SKM-1 (cell line): Measurements from ENCODE around the gene GRK5.

ENCODE experiments used
- DNase-seq: peaks from one replicate; lab custom pipeline; 2025; ENCODE audit not compliant: unreplicated experiment; lab: John Stamatoyannopoulos, UW

The GRK5 gene

GRCh38 chr10:119357412-119358151 is 150.2 kb downstream of the GRK5 start:
- DNase-seq, result no peak

- no peak for DNase-seq
Measured at GRCh38 chr10:119358152-119358512, 150.8 kb downstream of the GRK5 start.

DNA sequence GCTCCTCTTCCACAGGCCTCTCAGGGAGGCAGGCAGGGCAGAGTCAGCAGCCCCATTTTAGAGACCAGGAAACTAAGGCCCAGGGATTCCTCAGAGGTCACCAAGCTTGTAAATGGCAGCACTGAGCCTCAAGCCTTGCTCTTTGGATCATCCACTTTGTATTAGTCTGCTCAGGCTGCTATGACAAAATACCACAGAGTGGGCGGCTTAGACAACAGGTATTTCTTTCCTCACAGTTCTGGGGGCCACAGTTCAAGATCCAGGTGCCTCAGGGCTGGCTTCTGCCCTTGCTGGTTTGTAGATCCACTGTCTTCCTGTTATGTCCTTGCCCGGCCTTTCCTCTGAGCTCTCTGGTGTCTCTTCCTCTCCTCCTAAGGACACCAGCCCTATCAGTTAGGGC is 151.2 kb downstream of the GRK5 start:
- no peak for DNase-seq

DNA sequence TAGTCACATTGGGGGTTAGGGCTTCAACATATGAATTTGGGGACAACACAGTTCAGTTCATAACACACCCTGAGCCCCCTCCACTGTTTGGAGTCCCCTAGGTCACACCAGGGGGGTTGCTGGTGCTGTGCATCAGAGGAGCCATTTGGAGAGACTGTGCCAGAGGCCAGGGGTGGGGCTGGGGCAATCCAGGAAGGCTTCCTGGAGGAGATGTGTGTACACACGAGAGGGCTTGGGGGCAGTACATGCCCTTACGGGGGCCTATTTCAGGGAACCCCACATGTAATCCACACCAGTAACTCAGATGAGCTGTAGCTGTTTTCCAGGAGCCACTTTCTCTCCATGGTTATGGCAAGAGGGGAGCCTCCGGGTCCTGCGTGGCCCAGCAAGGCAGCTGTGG is 151.7 kb downstream of the GRK5 start:
- no peak for DNase-seq

- DNase-seq, result no peak
Measured at GRCh38 chr10:119360181-119360921, 153.0 kb downstream of the GRK5 start.

- no peak for DNase-seq
Measured at GRCh38 chr10:119361037-119361436, 153.7 kb downstream of the GRK5 start.

DNA sequence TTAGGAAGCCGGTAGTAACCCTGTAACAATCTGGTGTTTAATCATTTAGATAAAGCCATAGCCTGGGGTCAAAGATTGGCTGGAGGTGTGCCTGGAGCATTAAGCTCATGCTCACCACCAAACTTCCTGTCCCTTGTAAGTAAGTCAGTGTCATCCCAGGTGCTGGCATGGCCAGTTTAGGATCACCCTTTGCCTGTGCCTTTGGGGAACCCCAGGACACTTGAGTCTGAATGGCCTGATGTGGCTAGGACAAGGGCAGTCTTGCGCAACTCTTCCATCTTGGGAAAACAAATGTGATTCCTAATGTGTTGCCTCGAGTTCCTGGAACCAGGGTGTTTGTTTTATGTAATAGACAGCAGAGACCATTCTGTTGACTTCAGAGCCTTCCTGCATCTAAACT is 154.8 kb downstream of the GRK5 start:
- no peak for DNase-seq

DNA sequence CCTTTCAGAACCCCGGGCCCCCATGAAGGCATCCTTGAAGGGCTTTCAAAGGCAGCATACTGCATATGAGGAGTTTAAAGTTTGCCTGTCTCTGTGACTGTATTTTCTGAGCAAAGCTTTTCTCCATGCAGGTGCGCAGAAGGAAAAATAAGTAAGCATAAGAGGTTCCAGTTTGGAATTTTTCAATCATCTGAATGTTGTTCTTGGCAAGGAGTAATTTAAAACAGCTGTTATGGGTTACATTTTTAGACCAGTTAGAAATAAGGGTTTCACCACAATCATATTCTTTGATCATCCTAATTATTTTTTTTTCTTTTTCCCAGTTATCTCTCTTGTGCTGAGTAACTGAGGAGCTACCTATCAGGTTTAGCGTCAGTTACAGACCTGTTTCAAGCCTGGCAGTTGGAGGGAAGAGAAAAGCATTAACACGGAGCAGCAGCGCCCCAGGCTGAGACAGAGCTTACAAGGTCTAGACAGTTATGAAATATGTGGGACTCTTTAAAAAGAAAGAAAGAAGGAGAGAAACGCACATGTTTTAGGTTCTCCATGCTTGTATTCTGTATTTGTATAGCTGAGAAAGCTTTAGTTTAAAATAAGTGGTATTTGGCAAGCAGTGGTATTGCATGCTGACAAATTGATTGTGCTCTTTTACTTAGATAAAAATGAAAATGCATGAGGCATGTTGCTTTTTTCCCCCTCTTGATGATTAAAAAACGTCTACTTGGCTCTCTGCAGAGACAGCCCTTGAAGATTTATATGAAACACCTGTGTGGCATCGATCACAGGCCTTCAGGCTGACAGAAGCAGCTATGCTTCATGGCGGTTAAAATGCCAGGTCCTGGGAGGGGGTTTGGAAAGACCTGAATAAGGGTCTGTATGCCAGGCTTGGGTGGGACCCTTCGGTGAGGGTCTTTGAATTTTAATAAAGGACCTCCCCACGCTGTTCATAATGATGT is 157.6 kb downstream of the GRK5 start:
- no peak for DNase-seq

GRCh38 chr10:119365773-119366599 is 158.6 kb downstream of the GRK5 start:
- no peak for DNase-seq

- DNase-seq, result no peak
Measured at GRCh38 chr10:119367841-119368549, 160.6 kb downstream of the GRK5 start.

- no peak for DNase-seq
Measured at GRCh38 chr10:119368581-119368980, 161.2 kb downstream of the GRK5 start.

GRCh38 chr10:119368991-119369869 is 161.9 kb downstream of the GRK5 start:
- DNase-seq, result no peak

DNA sequence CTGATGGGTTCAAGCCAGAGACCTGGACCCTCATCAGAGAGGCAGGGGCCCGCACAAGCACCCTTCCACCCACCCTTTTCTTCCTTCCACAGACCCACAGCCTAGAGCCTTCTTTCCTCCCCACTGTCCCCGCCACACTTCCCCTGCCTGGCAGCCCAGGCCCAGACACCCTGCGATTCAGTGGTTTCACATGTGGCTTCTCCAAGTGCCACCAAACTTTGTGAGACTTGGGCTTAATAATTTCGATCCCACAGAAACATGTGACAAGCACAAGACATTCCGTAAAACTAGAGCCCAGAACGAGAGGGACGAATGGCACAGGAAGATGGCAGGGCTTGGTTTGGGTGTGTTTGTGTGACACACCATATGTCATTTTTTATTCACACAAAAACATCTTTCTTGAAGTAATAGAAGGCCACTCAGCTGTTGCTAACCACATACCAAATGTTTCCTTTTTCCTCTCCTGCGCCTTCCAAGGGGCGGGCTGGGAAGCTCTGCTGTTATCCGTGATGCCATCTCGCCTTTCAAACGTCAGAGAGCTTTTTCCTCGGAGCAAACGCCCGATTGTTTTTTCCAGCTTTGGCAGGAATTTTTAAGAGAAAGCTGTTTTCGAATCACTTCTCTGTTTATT is 162.9 kb downstream of the GRK5 start:
- DNase-seq, result no peak

DNA sequence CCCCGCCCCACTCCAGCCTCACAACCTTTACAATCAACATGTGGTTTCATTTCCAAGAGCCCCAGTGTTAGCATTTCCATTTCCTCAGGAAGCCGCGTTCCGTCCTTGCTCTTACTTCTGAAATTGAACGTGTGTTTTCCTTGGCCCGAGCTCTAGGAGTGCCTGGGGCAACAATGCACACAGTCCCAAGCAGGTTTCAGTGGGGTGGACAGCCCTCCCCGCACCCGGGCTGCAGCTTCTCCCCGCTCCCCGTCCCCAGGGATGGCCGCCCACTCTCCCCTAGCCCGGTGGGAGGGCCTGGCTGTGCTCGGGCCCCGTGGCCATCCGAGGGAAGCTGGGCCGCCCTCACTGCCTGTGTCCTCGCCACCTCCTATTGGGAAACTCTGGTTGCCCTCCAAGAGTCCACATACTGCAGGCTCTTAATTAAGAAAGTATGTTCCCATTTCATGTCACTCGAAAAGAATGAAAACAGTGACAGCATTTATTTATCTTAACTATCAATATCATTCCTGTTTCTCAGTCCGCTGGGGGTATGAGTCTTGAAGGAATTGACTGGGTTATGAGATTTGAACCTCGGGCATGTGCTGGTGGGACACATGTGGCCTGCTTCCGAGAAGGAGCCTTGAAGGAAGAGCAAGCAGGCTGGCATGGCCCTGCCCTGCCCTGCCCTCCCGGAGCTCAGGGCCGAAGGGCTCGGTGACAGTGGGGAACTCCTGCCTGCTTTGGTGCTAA is 163.8 kb downstream of the GRK5 start:
- DNase-seq, result no peak

DNA sequence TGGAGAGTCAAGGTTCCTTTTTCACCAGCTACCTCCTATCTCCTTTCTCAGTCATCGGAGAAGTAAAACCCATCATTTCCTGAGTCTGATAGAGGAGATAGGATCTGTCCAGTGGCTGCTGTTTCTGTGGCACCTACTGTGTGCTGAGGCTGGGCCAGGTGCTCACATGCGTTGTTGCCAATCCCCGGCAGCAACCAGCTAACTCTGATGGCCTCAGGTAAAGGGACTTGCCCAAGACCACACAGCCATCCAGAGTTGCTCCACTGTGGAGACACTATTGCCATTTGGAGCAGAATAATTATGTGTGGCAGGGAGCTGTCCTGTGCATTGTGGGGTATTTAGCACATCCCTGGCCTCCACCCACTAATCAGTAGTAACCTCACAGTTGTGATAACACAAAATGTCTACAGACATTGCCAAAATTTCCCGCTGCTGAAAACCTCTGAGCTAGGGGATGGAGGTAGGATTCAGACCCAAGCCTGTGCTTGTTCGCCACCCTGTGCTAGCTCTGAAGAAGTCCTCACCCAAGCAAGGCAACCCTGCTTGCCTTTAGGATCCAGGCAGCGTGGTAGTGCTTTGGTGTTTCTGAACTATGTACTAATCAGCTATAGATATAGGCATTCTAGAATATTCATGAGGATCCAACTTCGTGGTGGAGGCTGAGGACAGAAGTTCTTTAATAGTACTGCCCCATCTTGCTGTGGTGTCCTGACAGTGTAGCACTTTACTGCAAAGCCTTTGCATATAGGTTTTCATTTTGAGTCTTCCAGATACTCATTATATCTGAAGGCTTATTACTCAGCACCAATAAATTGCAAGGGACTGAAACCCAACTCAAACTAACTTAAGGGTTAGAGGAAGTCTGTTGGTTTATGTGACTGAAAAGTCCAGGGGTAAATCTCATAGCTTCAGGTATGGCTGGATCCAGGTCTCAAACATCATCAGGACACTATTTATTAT is 164.6 kb downstream of the GRK5 start:
- no peak for DNase-seq

DNA sequence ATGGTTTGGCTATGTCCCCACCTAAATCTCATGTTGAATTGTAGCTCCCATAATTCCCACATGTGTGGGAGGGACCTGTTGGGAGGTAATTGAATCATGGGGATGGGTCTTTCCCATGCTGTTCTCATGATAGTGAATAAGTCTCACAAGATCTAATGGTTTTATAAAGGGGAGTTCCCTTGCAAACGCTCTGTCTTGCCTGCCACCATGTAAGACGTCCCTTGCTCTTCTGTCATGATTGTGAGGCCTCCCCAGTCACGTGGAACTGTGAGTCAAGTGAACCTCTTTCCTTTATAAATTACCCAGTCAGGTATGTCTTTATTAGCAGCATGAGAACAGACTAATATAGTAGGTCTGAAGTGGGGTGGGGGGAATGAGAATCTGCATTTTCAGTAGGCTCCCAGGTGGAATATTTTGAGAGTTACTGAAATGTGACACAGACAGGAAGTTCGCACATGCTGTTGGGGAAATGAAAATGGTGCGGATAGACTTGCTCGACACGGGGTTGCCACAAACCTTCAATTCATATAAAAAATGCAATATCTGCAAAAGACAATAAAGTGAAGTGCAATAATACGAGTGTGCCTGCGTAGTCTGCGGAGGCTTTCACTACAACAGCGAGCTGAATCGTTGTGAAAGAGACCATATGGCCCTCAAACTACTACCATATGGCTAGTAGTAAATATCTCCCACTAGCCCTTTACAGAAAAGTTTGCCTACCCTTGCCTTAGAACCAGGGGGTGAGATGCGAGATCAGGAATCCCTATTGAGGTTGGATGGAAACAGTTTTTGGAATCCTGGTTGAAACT is 166.1 kb downstream of the GRK5 start:
- DNase-seq, result no peak
